Medulla oblongata (tissue), 1 donor: Measurements from ENCODE around the gene PLCB4.

Experiments used
- DNase-seq: peaks from one replicate; pipeline ENCODE4 v3.0.0-alpha.2; 2015; ENCODE audit errors: extremely low spot score

The PLCB4 gene

DNA sequence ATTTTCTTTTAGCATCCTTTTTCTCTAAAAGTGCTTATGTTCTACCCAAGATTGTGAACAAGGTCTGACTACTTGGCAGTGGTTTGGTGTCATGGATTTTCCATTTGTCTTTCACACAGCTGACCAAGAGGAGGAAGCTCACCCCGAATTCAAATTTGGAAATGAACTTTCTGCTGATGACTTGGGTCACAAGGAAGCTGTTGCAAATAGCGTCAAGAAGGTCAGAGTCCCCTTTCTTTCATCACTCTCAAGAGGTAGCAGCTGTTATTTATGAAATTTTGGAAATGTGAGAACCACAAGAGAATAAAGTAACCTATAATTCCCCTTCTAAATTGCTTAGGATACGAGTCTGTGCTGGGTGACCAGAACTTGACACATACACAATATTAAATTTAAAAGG is 332.5 kb downstream of the PLCB4 start:
- no peak for DNase-seq

GRCh38 chr20:9402141-9402540 is 333.3 kb downstream of the PLCB4 start:
- DNase-seq: no peak

DNA sequence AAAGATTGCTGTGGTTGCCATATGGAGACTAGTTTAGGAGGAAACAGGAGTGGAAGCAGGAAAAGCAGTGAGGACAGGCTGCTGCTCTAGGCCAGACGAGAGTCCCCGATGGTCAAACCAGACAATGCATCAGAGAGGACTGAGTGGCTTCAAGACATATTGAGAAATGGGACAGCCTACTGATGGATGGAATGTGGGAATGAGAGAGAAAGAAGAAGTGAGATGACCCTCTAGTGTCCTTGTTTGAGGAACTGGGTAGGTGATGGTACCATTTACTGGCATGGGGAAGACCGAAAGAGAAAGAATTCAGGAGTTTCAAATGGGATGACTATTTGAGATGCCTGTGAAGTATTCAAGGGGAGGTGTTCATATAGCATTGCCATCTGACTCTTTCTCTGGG is 333.7 kb downstream of the PLCB4 start:
- DNase-seq: no peak

DNA sequence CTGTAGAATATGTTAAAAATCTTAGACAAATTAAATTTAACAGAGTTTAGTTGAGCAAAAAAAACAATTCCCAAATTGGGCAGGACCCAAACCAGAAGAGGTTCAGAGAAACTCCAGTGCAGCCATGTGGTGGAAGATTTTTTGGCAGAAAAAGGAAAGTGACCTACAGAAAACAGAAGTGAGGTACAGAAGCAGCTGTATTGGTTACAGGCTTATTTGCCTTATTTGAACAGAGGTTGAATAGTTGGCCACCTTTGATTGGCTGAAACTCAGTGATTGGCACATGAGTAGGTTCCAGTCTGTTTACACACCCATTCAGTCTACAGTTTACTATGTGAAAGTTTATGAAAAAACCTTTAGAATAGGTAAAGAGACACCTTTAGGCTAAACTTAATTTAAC is 334.6 kb downstream of the PLCB4 start:
- DNase-seq: no peak

- DNase-seq: peak; percentile 86
These were observed 339.0 kb downstream of the PLCB4 start for GRCh38 chr20:9407805-9408421.

- DNase-seq: peak; percentile 11
These were observed 339.8 kb downstream of the PLCB4 start for GRCh38 chr20:9408422-9409300.

DNA sequence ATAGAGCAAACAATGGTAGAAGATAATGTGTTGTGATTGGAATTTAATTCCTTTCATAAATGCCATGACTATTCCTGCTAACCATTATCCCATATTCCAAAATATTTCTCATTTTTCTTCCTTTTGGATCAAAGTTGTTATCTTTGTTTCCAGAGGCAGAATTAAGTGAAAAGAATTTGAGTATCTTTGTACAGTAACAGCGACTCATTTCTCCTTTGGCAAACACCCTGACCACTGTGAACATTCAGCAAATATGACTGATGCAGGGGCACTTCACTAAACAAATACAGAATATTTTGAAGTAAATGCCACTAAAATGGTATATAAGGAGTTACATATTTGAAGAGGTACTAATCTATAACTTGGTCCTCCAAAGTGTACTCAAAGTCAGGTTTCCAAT is 340.5 kb downstream of the PLCB4 start:
- no peak for DNase-seq

DNA sequence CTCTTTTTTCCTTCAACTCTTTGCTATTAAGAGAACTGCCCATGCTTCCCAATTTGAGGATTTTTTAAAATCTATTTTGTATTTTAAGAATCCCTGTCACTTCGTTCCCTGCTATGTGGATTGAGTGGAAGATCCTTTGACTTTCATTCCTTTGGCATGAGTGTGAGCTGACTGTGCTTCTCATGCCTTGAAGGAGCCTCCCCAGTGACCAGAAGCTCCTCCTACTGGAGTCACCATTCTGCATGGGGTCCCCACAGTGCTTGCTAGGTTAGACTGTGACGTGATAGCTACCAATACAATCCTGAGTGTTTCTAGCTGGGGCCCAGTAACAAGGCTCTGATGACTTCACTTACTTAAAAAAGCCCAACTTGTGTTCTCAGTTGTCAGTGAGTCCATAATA is 341.1 kb downstream of the PLCB4 start:
- DNase-seq: no peak

- DNase-seq: no peak
These were observed 342.9 kb downstream of the PLCB4 start for GRCh38 chr20:9411833-9412232.

GRCh38 chr20:9412309-9412708 is 343.4 kb downstream of the PLCB4 start:
- no peak for DNase-seq

- no peak for DNase-seq
These were observed 344.1 kb downstream of the PLCB4 start for GRCh38 chr20:9413001-9413400.

- no peak for DNase-seq
These were observed 346.5 kb downstream of the PLCB4 start for GRCh38 chr20:9415426-9415825.

- DNase-seq: no peak
These were observed 347.5 kb downstream of the PLCB4 start for GRCh38 chr20:9416421-9416820.

DNA sequence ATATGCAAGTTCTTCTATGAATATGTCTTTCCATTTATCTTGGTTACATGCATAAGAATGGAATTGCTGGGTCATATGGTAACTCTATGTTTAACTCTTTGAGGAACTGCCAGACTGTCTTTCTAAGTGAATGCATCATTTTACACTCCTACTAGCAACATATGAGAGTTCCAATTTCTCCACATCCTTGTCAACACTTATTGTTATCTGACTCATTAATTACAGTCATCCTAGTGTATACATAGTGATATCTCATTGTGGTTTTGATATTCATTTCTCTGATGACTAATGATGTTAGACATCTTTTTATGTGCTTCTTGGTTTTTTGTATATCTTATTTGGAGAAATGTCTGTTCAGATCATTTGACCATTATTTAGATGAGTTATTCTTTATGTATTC is 348.8 kb downstream of the PLCB4 start:
- DNase-seq: no peak

DNA sequence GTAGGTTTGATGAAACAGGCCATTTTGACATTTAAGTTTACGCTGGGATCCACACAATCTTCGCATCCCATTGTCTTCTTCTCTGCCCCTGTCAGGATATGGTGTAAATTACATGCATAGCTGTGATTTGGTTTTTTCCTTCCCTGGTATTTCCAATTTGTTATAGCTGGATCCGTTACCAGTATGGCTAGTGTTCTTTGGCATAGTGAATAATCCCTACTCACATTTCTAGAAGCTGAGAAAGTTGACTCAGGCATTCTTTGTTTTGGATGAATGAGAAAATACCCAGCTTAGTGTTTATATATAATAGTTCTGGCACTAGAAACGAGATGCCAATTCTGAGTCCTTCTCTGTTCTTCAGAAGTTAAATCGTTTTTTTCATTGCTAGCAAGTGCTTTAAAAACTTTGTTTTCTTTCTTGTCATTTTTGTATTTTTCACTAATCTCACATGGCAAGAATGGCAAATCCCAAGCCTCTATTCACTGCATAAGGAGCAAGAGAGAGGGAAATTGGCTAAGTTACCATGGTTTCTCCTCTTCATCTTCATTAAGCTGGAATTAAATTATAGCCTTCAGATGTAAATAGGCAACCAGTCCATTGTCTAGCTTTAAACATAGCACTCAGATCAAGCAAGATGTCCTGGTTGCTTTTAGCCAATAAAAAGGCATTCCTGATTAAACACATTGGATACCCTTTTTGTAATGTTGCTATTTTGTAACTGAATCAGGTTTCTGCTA is 353.6 kb downstream of the PLCB4 start:
- DNase-seq: no peak

DNA sequence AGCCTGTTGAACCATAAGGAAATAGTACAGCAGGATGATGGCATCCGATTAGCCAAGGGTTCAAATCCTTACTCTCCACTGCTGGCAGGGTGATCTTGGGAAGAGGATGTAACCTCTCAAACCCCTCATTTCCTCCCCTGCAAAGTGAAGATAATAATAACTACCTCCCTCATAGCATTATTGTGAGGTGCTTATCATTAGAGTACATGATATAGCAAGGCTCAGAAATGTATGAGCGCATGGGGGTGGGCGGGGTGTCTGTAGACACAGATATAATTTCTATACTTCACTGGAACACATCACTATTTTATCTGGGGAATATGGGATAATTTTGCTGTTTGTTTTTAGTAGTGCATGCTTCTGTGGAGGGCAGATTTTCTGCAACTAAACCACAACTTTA is 355.7 kb downstream of the PLCB4 start:
- no peak for DNase-seq

DNA sequence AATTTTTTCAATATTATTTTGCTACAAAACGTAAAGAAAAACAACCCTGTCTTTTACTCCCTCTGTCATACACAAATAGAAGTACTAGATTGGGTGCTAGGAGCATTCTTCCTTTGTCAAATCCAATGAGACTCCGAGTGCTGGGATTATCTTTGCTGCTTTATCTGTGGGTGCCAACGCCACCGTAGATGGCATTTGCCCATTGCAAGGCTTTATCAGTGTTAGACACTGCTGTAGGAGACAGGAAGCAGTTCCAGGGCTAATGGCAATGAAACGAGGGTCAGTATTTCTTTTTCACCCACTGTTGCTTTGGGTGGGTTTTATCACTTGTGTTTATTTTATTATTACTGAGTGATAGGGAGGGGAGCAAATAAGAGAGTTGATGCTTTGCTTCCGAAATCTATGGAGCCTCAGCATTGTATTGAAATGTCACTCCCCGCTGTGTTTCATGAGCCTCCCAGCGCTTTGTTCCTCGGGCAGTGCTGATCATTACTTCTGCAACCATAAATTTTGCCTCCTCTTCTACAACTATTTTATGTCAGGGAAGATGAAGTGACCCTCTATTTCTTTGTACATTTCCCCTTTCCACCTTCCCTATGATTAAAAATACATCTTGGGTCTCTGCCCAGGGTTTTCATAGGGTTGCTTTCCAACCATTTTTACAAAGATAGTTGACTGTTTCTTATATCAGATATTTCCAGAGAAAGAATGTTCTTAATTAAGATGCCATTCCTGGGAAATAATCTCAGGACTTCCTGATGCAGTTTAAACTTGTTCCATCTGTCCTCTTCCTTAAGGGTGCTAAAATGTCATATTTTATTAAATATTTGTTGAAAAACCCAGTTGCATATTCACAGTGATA is 358.8 kb downstream of the PLCB4 start:
- DNase-seq: no peak

DNA sequence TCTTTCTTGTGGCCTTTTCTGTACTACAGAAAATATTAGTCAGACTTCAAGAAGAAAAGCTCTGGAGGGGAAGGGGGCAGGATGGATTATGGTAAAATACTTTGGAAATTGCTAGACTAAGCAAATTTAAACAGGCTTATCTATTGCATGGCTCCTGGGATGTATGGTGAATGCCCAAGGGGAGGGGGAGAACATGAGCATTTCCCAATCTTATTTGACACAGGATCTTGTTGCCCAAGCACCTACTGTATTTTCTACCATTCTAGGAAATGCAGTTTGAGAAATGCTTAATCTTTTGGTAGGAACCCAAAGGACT is 359.4 kb downstream of the PLCB4 start:
- no peak for DNase-seq

DNA sequence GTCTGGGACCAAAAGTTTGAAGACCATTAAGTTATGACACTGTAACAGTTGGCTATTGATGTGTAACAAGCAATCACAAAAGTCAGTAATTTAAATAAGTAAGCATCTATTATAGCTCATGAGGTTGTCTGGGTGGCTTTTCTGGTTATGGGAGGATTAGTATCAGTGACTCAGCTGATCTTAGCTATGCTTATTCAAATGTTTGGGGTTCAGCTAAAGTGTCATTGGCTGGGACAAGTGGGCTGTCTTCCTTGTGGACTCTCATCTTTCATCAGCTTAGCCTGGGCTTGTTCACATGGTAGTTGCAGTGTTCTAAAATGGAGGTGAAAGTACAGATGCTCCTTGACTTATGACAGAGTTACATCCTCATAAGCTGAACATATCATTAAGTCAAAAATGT is 370.9 kb downstream of the PLCB4 start:
- no peak for DNase-seq

GRCh38 chr20:9440892-9441291 is 372.0 kb downstream of the PLCB4 start:
- DNase-seq: no peak

GRCh38 chr20:9441948-9442347 is 373.1 kb downstream of the PLCB4 start:
- DNase-seq: no peak

GRCh38 chr20:9442858-9443257 is 374.0 kb downstream of the PLCB4 start:
- DNase-seq: no peak
